ENCODE results near the gene SLC6A9.
A peak's percentile ranks its signal among the peaks of the same experiment; 100 is the strongest.

The SLC6A9 gene

DNA sequence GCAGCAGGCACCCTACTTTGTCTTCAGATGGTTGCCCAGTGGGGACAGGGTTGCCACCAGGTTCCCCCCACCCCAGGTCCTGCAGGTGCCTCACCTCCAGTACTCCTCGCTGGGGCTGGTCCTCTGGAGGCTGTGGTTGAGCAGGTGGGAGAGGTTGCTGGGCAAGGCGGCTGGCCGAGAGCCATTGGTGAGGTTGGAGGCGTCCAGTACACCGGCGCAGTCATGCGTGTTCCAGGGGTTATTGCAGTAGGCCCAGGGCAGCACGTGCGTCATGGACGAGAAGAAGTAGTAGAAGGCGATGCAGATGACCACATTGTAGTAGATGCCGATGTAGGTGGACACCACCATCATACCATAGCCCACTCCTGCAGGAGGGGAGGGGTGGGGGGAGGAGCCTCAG is 23.0 kb downstream of the SLC6A9 start:
- no peak for TF ChIP-seq CTCF (IDR thresholded peaks at IDR 0.05; ENCODE audit: low read depth, low read length, missing control alignments)
- no peak overlapping the region for H3K4me3 ChIP-seq (ENCODE audit: low read depth, low read length)
- DNase-seq (ENCODE audit: low read depth), result no peak

DNA sequence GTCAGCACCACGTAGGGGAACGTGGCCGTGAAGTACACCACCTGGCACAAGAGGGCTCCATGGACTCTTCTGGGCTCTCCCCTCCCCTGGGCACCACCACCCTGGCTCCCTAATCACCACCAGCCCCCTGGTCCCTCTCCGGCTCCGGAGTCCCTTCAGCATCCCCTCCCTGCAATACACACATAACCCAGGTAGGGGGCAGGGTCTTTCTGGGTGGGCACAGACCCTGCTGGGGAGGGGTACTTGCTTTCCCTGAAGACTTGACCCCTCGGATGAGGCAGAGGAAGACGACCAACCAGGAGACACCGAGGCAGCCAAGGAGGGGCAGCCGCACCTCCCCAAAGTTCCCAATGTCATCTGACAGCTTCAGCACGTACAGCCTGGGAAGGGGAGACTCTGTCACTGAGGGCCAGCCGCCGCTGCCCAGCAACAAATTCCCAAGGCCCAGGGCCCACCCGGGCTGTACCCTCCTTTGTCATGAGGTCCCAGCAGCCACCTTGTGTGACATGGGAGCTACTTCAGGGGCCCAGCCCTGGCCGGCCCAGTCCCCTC is 28.6 kb downstream of the SLC6A9 start:
- no peak for DNase-seq (ENCODE audit: low read depth)
- TF ChIP-seq CTCF (IDR thresholded peaks at IDR 0.05; ENCODE audit: low read depth, low read length, missing control alignments), result peak; percentile 29
- H3K4me3 ChIP-seq (ENCODE audit: low read depth, low read length), result no peak overlapping the region

GRCh38 chr1:44002165-44002564 is 29.1 kb downstream of the SLC6A9 start:
- DNase-seq (ENCODE audit: low read depth), result no peak
- H3K4me3 ChIP-seq (ENCODE audit: low read depth, low read length), result no peak overlapping the region
- TF ChIP-seq CTCF (IDR thresholded peaks at IDR 0.05; ENCODE audit: low read depth, low read length, missing control alignments), result no peak

DNA sequence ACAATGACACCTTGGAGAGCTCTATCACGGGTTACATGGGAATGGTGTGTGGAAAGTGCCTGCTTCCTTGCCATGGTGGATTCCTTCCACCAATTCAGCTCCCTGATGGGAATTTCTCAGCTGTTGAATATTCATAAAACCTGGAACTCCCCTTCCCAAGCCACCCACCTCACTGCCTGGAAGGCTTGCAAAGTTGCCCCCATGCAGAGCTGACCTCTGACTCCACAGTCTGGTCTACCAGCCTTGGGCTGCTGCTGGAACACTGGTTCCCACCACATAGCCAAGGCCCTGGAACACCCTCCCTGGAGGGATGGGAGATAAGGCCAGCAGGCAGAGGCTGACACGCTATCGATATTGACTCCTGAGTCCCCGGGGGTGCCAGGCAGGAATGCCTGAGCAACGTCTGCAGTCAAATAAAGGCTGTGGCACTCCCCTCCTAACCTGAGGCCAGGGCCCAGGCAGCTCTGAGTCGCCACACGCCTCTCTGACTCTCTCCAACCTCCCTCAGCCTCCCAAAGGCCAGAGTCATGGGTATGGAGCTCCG is 31.1 kb downstream of the SLC6A9 start:
- TF ChIP-seq CTCF (IDR thresholded peaks at IDR 0.05; ENCODE audit: low read depth, low read length, missing control alignments), result no peak
- no peak for DNase-seq (ENCODE audit: low read depth)
- no peak overlapping the region for H3K4me3 ChIP-seq (ENCODE audit: low read depth, low read length)

- no peak for TF ChIP-seq CTCF (IDR thresholded peaks at IDR 0.05; ENCODE audit: low read depth, low read length, missing control alignments)
- DNase-seq (ENCODE audit: low read depth), result no peak
- H3K4me3 ChIP-seq (ENCODE audit: low read depth, low read length), result no peak overlapping the region
Measured at GRCh38 chr1:43999455-43999854, 31.8 kb downstream of the SLC6A9 start.

DNA sequence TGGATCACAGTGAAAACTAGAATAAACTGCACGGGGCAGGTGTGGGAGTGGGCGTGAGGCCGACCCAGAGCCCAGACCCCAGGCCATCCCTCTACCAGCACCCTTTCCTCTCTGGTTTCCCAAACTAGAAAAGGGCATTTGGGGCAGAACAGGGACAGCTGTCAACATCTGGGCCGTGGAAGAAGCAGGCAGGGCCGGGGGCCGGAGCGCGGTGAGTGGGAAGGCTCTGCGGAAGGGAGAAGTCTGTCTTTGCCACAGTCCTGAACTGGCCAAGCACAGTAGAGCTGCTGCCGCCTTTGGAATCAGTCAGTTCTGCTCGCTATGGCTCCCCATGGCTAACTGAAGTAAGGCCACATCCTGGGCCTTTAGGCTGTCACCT is 33.3 kb downstream of the SLC6A9 start:
- no peak for DNase-seq (ENCODE audit: low read depth)
- H3K4me3 ChIP-seq (ENCODE audit: low read depth, low read length), result no peak overlapping the region
- TF ChIP-seq CTCF (IDR thresholded peaks at IDR 0.05; ENCODE audit: low read depth, low read length, missing control alignments), result no peak

- no peak overlapping the region for H3K4me3 ChIP-seq (ENCODE audit: low read depth, low read length)
- no peak for DNase-seq (ENCODE audit: low read depth)
- TF ChIP-seq CTCF (IDR thresholded peaks at IDR 0.05; ENCODE audit: low read depth, low read length, missing control alignments), result no peak
Measured at GRCh38 chr1:43997295-43997999, 33.8 kb downstream of the SLC6A9 start.
